UCSD-AML1 (cell line): ENCODE data around the gene SEMA6B.

ENCODE experiments used
- DNase-seq: peaks from one replicate; lab custom pipeline; 2025; ENCODE audit not compliant: unreplicated experiment; lab: John Stamatoyannopoulos, UW

Gene SEMA6B

DNA sequence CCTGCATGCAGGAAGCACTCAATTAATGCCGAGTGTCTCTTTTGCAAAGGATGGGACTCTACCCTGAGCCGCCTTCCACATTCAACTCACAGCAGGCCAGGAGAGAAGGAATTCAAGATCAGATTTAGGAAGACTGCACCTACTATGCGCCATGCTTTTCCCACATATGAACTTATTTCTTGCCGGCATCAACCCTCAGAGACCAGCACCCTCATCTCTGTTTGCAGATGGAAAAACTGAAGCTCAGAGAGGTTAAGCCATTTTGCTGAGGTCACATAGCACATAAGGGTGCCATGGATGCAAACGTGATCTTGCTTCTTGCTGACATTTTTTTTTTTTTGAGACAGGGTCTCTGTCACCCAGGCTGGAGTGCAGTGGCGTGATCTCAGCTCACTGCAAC is 14.2 kb upstream of the SEMA6B start:
- no peak for DNase-seq

DNA sequence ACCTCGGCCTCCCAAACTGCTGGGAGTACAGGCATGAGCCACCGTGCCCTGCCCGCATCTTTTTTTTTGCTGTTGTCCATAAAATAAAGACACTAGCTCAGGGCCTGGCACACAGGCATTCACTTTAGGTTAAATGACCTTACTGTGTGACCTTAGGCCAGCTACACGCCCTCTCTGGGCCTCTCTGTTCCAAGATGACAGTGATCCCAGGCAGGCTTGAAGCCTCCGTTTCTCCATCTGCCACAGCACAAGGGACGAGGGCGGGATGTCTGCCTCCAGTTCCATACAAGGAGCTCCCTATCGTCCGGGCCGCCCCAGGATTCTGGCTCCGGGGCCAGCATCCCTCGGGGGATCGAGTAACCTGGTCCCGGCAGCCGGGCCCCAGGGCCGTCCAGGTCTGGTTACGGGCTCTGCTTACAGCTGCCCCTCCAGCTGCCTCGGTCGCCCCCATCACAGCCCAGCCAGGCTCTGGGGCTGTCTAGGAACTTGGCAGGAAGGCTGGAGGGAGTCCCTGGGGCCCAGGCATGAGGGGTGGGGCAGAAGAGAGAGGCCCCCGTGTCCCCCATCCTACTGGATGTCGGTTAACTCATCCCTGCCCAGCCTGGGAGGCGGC is 11.9 kb upstream of the SEMA6B start:
- DNase-seq: no peak

DNA sequence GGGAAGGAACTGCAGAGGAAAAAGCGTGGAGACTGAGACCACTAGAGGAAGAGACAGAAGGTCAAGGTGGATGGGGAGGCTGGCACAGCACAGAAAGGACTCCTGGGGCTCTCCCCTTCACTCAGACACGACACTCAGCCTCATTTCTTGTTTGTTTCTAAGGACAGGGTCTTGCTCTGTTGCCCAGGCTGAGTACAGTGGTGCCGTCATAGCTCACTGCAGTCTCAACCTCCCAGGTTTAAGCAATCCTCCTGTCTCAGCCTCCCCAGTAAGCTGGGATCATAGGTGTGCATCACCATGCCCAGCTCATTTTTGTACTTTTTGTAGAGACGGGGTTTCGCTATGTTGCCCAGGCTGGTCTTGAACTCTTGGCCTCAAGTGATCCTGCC is 11.4 kb upstream of the SEMA6B start:
- no peak for DNase-seq

DNA sequence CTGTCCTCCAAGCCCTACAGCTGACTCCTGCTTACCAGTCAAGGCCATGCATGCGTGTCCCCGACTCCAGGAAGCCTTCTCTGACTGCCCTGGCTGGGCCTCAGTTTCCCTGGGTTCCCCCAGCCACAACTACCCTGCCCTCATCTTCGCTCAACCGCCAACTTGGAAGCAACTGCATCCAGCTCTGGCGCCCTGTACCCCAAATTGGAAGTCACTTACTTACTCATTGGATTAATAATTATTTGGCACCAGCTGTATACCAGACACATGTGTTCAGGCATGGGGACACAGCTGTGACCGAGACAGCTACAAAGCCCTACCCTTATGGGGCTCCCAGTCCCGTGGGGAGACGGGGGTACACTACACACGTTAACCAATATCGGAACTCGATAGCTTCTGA is 10.9 kb upstream of the SEMA6B start:
- DNase-seq: no peak

DNA sequence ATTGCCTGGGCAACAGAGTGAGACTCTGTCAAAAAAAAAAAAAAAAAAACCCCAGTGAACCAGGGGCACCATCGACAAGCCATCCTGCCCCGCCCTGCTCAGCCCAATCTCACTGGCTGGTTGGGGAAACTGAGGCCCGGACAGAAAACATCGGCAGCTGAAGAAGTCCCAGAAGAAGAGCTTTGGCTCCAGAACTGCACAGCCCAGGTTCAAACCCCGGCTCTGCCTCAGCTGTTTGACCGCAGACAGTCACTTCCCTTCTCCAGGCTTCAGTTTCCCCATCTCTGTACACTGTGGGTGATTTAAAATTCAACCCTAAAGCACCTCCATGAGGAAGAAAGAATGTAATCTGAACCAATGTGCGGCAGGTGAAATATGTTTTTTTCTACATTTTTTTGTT is 9.4 kb upstream of the SEMA6B start:
- DNase-seq: peak; percentile 40

DNA sequence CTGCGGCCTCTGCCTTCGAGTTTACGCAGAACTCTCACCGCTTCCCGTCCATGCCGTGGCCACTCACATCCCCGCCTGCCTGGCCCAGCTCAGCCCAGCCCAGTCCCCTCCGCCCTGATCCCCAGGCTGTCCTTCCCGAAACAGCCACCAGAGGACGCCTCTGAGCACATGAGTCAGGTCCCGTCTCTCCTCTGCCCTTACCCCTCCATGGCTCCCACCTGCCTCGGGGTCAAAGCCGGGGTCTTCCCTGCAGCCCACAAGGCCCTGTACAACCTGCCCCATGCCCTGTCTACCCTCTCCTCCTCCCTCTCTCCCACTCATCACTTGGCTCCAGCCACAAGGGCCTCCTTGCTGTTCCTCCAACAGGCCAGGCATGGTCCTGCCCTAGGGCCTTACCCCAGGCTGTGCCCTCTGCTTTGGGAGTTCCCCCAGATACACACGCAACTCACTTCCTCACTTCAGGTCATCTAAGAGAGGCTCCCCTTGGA is 8.1 kb upstream of the SEMA6B start:
- DNase-seq: peak; percentile 73

DNA sequence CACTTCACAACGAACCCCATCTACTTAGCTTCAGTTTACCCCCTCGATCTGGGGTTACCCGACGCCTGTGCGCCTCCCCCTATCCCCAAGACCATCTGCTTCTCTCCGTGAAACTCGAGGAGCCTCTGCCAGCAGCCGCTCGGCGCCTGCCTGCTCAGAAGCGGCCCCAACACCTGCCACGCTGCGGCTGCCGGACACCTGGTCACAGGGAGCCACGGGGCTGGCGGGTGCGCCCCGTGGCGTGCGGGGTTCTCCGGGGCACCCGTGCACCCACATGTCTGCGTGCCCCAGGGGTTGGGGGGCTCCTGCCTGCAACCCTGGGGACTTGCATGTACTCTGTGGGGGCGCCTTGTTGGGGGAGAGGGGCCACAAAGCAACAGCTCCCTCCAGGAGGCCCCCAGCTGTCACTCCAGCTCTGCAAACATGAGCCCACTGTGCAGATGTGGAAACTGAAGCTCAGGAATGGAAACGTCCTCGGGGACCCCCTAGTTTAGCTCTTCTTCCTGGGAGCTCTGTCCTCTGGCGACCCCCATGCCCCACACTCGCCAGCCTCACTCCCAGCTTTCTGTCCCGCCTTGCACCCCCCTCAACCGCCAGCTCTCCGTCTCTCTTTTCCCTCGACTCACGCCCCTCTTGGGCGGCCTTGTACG is 7.0 kb upstream of the SEMA6B start:
- DNase-seq: no peak

DNA sequence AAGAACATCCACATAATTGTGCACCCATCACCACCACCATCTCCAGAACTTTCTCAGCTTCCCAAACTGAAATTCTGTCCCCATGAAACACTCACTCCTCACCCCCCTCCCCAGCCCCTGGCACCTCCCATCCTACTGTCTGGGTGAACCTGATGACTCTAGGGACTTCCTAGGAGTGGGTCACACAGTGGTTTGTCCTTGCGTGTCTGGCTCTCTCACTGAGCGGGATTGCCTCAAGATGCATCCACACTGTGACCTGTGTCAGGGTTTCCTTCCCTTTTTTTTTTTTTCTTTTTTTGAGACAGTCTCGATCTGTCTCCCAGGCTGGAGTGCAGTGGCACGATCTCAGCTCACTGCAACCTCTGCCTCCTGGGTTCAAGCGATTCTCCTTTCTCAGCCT is 4.1 kb upstream of the SEMA6B start:
- peak; percentile 20 for DNase-seq

DNA sequence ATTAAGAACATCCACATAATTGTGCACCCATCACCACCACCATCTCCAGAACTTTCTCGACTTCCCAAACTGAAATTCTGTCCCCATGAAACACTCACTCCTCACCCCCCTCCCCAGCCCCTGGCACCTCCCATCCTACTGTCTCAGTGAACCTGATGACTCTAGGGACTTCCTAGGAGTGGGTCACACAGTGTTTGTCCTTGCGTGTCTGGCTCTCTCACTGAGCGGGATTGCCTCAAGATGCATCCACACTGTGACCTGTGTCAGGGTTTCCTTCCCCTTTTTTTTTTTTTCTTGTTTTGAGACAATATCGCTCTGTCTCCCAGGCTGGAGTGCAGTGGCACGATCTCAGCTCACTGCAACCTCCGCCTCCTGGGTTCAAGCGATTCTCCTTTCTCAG is 2.6 kb upstream of the SEMA6B start:
- DNase-seq: peak; percentile 31

DNA sequence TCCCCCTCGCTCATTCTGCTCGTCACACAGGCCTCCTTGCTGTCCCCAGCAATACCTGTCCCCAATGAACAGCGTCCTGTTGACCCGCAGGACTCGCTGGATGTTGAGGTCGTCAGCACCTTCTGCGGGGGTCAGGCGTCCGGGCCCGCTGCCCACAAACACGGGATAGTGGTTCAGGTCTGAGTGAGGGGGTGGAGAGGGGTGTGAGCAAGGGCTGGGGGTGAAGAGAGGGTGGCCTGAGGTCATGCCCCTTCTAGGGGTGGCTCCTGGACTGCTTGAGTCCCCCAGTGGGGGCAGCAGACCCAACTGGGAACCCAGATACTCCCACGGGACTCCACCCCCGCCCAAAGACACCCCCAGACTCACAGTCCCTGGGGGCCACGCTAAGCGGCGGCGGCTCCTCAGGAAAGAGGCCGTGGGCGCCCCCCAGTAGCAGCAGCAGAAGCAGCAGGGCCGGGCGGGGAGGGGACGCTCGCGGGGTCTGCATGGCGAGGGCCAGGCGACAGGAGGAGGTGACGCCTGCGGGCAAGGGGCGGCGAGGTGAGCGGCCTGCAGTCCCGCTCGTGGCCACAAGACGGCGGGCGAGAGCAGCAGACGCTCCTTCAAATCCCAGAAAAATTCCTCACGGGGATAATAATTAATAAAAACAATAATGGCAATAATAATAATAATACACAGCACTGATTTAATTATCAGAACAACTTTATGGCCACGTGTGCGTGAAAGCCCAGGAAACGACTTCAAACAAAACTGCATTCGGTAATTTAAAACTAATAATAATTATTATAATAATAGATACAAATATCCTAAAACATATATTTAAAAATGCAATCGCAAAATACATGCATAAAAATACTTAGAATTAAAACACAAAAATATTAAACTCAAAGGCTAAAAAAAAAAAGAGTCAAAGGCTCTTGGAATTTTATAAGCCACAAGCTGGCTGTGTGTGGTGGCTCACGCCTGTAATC is 1.2 kb downstream of the SEMA6B start:
- DNase-seq: peak; percentile 33

DNA sequence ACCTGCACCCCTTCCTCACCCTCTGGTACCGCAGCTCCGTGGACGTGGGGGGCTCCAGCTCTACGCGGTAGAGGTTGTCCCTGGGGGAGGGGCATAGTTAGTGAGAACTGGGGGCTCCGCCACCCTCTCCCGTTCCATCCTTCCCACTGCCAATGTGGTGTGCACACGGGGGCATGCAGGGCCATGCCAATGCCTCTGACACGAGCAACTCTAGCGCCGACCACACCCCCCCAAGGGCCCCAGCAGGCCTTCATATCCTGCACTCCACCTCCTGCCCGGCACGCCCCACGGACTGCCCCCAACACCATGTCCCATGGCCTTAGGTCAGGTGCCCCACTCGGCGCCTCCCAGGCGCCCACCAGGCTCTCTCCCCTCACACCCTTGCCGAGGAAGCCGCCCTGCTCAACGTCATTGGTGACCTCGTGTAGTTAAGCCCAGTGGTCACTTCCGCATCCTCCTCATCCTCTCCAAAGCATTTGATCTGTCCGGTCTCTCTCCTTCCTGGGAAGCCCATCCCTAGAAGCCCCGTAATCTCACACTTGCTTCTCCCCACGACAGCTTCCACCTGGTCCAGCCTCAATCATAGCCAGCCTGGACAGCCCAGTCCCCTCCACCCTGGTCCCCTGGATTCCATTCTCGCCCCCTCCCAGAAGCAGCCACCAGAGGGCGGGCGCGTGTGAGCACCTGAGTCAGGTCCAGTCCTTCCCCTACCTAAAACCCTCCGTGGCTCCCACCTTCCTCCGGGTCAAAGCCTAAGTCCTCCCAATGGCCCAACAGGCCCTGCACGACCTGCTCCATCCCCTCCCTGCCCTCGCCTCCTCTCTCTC is 2.1 kb downstream of the SEMA6B start:
- no peak for DNase-seq

DNA sequence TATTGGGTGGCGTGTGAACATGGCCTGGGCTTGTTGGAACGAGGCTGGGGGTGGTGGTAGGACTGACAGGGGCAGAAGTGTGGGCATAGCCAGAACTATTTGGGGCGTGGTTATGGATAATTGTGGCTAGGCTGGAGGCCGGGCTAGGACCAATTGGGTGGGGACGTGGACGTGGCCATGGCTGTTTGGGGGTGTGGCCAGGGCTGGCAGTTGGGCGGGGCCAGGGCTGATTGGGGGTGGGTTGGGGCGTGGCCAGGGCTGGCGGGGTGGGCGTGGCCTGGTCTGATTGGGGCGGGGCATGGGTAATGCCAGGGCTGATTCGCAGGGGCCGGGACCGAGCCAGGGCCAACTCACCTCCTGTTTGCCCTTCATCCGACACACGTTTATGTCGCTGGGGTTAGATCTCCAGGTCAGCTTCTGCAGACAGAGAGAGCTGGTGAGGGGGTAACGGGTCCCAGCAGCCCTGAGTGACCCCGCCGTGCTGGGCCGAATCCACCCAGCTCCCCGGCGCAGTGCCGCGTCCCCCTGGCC is 2.8 kb downstream of the SEMA6B start:
- DNase-seq: no peak

DNA sequence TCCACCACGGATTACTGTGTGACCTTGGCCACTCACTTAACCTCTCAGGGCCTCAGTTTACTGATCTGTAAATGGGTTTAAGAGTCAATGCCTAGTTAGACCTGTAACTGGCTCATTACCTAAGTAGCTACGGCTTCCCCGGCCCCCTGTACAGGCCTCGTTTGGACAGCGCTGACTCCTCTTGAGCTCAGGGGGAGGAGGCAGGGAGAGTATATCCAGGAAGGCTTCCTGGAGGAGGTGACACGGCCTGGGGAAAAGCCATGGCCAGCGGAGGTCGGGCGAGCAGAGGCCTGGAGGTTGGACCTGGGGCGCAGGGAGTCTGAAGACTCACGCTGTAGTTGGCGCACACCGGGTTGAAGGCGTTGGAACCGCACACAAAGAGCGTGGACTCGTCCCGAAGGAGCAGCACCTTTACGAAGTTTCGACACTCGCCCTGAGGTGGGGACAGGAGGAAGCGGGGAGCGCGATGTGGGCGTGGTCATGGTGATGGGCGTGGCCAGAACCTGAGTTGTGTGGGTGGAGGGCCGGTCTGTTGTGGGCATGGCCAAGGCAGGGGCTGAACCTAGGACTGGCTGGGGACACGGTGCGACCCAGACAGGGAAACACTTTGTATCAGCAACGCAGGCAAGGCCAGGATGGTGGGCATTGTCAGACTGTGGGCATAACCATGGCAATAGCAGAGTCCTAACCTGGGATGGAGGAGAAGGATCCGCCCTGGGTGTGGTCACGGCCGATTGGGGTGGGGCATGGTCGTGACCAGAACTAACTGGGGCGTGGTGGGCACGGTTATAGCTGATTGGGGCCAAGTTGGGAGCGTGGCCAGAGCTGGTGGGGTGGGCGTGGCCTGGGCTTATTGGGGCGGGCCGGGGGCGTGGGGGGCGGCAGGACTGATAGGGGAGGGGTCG is 3.6 kb downstream of the SEMA6B start:
- no peak for DNase-seq

DNA sequence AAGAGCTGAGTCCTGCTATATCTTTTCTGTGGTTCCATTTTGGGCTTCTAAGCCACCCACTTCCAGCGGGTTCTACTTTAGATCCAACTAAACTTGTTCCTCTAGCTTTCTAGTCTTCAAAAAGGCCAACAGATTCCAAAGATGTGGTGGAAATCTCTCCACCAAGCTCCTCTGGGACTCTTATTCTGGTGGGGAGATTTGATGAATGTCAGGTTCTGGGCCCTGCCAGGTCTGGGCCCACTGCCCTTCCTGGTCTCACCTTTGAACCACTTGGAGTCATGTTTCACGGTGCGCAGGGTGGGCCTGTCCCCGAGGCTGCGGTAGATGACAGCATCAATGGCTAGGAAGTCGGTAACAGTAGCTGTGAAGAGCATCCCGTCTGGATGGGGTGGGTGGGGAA is 4.8 kb downstream of the SEMA6B start:
- no peak for DNase-seq

DNA sequence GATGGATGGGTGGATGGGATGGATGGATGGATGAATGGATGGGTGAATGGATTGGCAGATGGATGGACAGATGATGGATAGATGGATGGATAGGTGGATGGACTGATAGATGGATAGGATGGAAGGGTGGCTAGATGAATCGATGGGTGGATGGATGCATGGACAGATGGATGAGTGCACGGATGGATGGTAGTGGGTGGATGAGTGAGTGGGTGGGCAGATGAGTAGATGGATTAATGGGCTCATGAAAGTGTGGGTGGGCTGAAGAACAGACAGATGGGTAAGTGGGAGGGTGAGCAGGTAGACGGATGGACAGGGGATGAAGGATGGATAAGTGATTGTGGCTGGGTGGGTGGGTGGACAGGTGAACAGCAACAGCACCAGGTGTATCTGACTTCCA is 5.7 kb downstream of the SEMA6B start:
- no peak for DNase-seq

DNA sequence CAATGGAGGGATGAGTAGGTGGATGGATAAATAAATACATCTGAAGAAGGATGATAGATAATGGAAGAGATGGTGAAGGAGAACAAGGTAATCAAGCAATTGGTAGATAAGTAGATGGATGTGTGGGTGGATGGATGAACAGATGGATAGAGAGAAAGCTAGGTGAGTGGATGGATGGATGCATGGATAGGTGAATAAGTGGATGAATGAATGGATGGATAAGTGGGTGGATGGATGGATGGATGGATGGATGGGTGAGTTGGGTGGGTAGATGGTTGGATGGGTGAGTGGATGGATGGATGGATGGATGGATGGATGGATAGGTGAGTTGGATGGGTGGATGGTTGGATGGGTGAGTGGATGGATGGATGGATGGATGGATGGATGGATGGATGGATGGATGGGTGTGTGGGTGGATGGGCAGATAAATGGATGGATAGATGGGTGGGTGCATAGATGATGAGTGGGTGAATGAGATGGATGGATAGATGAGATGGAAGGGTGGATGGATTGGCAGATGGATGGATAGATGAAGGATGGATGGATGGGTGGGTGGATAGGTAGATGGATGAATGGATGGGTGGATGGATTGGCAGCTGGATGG is 6.3 kb downstream of the SEMA6B start:
- DNase-seq: no peak

DNA sequence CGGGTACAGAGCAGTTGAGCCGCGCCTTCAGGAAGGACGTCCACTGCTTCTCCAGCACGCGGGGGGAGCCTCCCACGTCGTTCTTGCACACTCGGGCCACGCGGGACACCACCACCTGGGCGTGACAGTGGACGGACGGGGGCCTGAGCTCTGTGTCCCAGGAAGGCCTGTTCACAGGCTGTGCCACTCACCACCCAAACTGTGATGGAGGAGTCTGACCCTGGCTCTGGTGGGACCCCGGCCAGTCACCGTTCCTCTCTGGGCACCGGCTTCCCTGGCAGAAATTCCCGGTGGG is 7.0 kb downstream of the SEMA6B start:
- no peak for DNase-seq

DNA sequence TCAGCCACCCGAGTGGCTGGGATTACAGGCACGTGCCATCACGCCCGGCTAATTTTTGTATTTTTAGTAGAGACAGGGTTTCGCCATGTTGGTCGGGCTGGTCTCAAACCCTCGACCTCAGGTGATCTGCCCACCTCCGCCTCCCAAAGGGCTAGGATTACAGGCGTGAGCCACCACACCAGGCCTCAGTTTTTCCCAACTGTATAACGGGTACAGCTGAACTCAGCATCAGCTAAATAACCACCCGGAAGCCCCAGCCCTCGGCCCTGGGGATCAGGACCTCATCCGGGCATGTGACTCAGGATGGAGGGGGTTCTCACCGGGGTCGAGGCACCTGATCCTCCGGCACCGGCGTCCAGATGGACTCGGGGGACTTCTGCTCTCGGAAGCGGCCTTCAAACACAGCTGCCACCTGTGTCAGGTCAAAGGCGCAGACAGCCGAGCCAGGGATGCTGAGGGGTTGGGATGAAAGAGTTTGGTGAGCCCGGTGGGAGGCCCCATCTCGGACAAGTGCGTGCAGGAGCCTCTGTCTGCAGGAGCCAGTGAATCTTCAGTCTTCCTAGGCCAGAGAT is 8.9 kb downstream of the SEMA6B start:
- no peak for DNase-seq

DNA sequence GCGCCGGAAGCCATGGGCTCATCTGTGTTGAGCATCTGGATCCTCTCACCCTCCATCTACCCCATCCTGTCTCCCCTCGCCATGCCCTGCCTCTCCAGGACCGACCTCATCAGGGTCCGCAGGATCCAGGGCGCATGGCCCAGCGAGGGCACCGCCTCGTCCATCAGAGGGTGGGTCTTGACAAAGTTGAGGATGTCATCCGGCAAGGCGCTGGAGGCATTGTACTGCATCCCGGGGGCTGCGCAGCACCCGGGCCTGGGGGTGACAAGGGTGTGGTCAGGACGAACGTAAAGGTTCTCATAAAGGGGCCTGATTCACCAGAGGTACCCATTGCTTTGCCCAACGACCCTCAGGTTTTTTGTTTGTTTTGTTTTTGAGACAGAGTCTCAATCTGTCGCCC is 9.5 kb downstream of the SEMA6B start:
- DNase-seq: no peak
